ENCODE results near the gene MTG2.
A peak's percentile ranks its signal among the peaks of the same experiment; 100 is the strongest.

MTG2 gene

DNA sequence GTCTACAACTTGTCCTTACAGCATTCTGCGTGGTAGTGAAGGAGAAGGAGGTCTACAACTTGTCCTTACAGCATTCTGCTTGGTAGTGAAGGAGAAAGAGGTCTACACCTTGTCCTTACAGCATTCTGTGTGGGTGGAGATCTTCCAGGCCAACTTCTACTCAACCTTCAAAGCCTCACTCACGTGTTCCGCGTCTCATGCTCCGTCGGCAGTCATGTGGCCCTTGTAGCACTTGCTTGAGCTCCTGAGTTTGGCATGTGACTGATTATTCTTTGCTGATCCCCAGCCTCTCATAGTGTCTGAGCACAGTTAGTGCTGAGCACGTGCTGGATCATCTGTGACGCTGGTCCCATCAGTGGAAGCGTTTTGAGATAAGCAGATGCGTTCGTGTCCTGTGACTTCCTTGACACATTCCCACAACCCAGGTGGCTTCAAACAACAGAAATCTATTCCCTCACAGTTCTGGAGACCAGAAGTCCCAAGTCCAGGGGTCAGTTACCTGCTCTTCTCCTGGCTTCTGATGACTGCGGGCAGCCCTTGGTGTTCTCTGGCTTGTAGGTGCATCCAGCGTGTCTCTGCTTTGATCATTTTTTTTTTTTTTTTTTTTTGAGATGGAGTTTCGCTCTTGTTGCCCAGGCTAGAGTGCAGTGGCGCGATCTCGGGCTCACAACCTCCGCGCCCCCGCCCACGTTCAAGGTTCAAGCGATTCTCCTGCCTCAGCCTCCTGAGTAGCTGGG, 36.6 kb upstream of the MTG2 start:
- no peak overlapping the region for H3K27ac ChIP-seq (ENCODE audit: extremely low read depth, low read depth, low read length)
- no peak overlapping the region for H3K4me3 ChIP-seq (ENCODE audit: low read depth, low read length)
- H3K9me3 ChIP-seq (ENCODE audit: control insufficient read depth, insufficient read depth, low read depth, low read length) = no peaks in the 10 kb centered on the region
- TF ChIP-seq, protein P1, sequence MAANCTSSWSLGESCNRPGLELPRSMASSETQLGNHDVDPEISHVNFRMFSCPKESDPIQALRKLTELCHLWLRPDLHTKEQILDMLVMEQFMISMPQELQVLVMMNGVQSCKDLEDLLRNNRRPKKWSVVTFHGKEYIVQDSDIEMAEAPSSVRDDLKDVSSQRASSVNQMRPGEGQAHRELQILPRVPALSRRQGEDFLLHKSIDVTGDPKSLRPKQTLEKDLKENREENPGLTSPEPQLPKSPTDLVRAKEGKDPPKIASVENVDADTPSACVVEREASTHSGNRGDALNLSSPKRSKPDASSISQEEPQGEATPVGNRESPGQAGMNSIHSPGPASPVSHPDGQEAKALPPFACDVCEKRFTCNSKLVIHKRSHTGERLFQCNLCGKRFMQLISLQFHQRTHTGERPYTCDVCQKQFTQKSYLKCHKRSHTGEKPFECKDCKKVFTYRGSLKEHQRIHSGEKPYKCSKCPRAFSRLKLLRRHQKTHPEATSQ (tag by site-specific recombination; IDR thresholded peaks at IDR 0.05) = no peak
- peak; percentile 76 for TF ChIP-seq ZFP3 (tag by site-specific recombination; IDR thresholded peaks at IDR 0.05; ENCODE audit: low read depth)
- H3K4me1 ChIP-seq (ENCODE audit: control insufficient read depth, insufficient read depth, low read length) = no peaks in the 10 kb centered on the region
- H3K36me3 ChIP-seq (ENCODE audit: control insufficient read depth in 2 of 2, insufficient read depth in 1 of 2, low read length in 2 of 2) = peaks cover 0 to 20% of the 10 kb centered on the region in 2 experiments; a peak in 2 of 3 replicates
- POLR2A ChIA-PET = no interaction called here
- CTCF ChIA-PET = interaction anchor here (0.6 to 2.3 kb wide), 4 partner anchors 10 to 66 kb away, joined by 3 to 9 read pairs (median 3); no protein-coding TSS in a partner anchor

DNA sequence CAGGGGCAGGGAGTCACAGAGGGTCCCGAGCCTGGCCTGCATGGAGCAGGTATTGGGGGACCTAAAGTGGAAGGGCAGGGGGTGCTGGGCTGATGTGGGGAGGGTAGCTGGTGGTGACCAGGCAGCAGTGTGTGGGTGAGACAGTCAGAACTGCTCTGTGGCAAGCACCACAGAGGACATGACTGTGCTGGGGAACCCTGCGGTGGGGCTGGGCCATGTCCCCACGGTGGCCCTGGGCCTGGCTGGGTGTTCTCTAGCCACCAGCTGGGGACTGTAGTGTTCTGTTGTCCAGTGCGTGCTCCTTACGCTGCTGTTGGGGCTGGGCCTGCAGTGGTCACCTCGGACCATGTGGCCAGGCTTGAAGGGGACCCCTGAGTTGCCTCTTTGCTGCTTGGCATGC, 35.7 kb upstream of the MTG2 start:
- POLR2A ChIA-PET = no interaction called here
- Histone ChIP-seq H3K36me3 (ENCODE audit: control insufficient read depth in 2 of 2, insufficient read depth in 1 of 2, low read length in 2 of 2) (peaks cover 0 to 15% of the 10 kb centered on the region in 2 experiments; a peak in 1 of 3 replicates), H3K4me1 (ENCODE audit: control insufficient read depth, insufficient read depth, low read length) (no peaks in the 10 kb centered on the region), H3K27ac (ENCODE audit: extremely low read depth, low read depth, low read length) (no peak overlapping the region), H3K4me3 (ENCODE audit: low read depth, low read length) (no peak overlapping the region), H3K9me3 (ENCODE audit: control insufficient read depth, insufficient read depth, low read depth, low read length) (no peaks in the 10 kb centered on the region)
- no peak for TF ChIP-seq GFI1B (tag by site-specific recombination; IDR thresholded peaks at IDR 0.05)
- TF ChIP-seq, protein P2, sequence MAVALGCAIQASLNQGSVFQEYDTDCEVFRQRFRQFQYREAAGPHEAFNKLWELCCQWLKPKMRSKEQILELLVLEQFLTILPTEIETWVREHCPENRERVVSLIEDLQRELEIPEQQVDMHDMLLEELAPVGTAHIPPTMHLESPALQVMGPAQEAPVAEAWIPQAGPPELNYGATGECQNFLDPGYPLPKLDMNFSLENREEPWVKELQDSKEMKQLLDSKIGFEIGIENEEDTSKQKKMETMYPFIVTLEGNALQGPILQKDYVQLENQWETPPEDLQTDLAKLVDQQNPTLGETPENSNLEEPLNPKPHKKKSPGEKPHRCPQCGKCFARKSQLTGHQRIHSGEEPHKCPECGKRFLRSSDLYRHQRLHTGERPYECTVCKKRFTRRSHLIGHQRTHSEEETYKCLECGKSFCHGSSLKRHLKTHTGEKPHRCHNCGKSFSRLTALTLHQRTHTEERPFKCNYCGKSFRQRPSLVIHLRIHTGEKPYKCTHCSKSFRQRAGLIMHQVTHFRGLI (tag by site-specific recombination; IDR thresholded peaks at IDR 0.05) = no peak
- TF ChIP-seq WT1 (tag by site-specific recombination; IDR thresholded peaks at IDR 0.05) = no peak
- TF ChIP-seq ZNF223 (tag by site-specific recombination; IDR thresholded peaks at IDR 0.05) = no peak
- TF ChIP-seq, protein P3, sequence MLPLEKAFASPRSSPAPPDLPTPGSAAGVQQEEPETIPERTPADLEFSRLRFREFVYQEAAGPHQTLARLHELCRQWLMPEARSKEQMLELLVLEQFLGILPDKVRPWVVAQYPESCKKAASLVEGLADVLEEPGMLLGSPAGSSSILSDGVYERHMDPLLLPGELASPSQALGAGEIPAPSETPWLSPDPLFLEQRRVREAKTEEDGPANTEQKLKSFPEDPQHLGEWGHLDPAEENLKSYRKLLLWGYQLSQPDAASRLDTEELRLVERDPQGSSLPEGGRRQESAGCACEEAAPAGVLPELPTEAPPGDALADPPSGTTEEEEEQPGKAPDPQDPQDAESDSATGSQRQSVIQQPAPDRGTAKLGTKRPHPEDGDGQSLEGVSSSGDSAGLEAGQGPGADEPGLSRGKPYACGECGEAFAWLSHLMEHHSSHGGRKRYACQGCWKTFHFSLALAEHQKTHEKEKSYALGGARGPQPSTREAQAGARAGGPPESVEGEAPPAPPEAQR (tag by site-specific recombination; IDR thresholded peaks at IDR 0.05) = no peak
- TF ChIP-seq, protein P4, sequence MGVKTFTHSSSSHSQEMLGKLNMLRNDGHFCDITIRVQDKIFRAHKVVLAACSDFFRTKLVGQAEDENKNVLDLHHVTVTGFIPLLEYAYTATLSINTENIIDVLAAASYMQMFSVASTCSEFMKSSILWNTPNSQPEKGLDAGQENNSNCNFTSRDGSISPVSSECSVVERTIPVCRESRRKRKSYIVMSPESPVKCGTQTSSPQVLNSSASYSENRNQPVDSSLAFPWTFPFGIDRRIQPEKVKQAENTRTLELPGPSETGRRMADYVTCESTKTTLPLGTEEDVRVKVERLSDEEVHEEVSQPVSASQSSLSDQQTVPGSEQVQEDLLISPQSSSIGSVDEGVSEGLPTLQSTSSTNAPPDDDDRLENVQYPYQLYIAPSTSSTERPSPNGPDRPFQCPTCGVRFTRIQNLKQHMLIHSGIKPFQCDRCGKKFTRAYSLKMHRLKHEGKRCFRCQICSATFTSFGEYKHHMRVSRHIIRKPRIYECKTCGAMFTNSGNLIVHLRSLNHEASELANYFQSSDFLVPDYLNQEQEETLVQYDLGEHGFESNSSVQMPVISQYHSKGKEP (tag by site-specific recombination; IDR thresholded peaks at IDR 0.05) = no peak
- no peak for TF ChIP-seq GLI2 (tag by site-specific recombination; IDR thresholded peaks at IDR 0.05; ENCODE audit: borderline replicate concordance, low read depth)
- TF ChIP-seq, protein P5, sequence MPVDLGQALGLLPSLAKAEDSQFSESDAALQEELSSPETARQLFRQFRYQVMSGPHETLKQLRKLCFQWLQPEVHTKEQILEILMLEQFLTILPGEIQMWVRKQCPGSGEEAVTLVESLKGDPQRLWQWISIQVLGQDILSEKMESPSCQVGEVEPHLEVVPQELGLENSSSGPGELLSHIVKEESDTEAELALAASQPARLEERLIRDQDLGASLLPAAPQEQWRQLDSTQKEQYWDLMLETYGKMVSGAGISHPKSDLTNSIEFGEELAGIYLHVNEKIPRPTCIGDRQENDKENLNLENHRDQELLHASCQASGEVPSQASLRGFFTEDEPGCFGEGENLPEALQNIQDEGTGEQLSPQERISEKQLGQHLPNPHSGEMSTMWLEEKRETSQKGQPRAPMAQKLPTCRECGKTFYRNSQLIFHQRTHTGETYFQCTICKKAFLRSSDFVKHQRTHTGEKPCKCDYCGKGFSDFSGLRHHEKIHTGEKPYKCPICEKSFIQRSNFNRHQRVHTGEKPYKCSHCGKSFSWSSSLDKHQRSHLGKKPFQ (tag by site-specific recombination; IDR thresholded peaks at IDR 0.05) = no peak
- TF ChIP-seq, protein P6, sequence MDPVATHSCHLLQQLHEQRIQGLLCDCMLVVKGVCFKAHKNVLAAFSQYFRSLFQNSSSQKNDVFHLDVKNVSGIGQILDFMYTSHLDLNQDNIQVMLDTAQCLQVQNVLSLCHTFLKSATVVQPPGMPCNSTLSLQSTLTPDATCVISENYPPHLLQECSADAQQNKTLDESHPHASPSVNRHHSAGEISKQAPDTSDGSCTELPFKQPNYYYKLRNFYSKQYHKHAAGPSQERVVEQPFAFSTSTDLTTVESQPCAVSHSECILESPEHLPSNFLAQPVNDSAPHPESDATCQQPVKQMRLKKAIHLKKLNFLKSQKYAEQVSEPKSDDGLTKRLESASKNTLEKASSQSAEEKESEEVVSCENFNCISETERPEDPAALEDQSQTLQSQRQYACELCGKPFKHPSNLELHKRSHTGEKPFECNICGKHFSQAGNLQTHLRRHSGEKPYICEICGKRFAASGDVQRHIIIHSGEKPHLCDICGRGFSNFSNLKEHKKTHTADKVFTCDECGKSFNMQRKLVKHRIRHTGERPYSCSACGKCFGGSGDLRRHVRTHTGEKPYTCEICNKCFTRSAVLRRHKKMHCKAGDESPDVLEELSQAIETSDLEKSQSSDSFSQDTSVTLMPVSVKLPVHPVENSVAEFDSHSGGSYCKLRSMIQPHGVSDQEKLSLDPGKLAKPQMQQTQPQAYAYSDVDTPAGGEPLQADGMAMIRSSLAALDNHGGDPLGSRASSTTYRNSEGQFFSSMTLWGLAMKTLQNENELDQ (tag by site-specific recombination; IDR thresholded peaks at IDR 0.05; ENCODE audit: low read depth) = no peak
- TF ChIP-seq REPIN1 (tag by site-specific recombination; IDR thresholded peaks at IDR 0.05; ENCODE audit: low read depth) = no peak
- no peak for TF ChIP-seq HOXD13 (CRISPR knock-in tag; IDR thresholded peaks at IDR 0.05; ENCODE audit: borderline replicate concordance)
- TF ChIP-seq OVOL3 (tag by site-specific recombination; IDR thresholded peaks at IDR 0.05) = no peak
- no peak for TF ChIP-seq ZNF175 (tag by site-specific recombination; IDR thresholded peaks at IDR 0.05)
- no peak for TF ChIP-seq RBAK (tag by site-specific recombination; IDR thresholded peaks at IDR 0.05)
- TF ChIP-seq, protein P7, sequence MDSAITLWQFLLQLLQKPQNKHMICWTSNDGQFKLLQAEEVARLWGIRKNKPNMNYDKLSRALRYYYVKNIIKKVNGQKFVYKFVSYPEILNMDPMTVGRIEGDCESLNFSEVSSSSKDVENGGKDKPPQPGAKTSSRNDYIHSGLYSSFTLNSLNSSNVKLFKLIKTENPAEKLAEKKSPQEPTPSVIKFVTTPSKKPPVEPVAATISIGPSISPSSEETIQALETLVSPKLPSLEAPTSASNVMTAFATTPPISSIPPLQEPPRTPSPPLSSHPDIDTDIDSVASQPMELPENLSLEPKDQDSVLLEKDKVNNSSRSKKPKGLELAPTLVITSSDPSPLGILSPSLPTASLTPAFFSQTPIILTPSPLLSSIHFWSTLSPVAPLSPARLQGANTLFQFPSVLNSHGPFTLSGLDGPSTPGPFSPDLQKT (IDR thresholded peaks at IDR 0.05; ENCODE audit: borderline replicate concordance, low read depth, low read length) = no peak
- CTCF ChIA-PET = no interaction called here
